ENCODE measurements around the gene RCL1.

Gene RCL1

GRCh38 chr9:4904322-4905134 is 111.8 kb downstream of the RCL1 start:
- TF ChIP-seq CTCF (IDR thresholded peaks at IDR 0.05; ENCODE audit: insufficient read depth, low read depth, low read length, missing control alignments): no peak
- no peak overlapping the region for H3K4me3 ChIP-seq (ENCODE audit: low read depth, low read length)
- no peak for DNase-seq (ENCODE audit: low read depth)

GRCh38 chr9:4905135-4905490 is 112.4 kb downstream of the RCL1 start:
- H3K4me3 ChIP-seq (ENCODE audit: low read depth, low read length): no peak overlapping the region
- TF ChIP-seq CTCF (IDR thresholded peaks at IDR 0.05; ENCODE audit: insufficient read depth, low read depth, low read length, missing control alignments): no peak
- no peak for DNase-seq (ENCODE audit: low read depth)

Data from GM12865 (cell line).